Muscle of arm (tissue), 12 donors: ENCODE results near the gene ZSCAN21. TPM values are rescaled to one million over a fixed set of nuclear protein-coding genes. Genes with fewer than 3 reads are reported as not detected.

Source experiments
- DNase-seq: peaks from one replicate; pipeline ENCODE4 v3.0.0-alpha.2; 2013
- polyA plus RNA-seq, 12 donors: library from polyadenylated mRNA; unstranded; fragments of 120-200 nt; gene quantifications; one replicate each; pipeline ENCODE4 v1.2.1, GENCODE V29; 2013; ENCODE audit not compliant: insufficient read length in 12 of 12

The ZSCAN21 gene
- polyA plus RNA-seq, 12 donors = 13.2 to 17.9 (median 15.2) TPM; not detected in 1

GRCh38 chr7:100023526-100023925 is 26.0 kb upstream of the ZSCAN21 start:
- no peak for DNase-seq

DNA sequence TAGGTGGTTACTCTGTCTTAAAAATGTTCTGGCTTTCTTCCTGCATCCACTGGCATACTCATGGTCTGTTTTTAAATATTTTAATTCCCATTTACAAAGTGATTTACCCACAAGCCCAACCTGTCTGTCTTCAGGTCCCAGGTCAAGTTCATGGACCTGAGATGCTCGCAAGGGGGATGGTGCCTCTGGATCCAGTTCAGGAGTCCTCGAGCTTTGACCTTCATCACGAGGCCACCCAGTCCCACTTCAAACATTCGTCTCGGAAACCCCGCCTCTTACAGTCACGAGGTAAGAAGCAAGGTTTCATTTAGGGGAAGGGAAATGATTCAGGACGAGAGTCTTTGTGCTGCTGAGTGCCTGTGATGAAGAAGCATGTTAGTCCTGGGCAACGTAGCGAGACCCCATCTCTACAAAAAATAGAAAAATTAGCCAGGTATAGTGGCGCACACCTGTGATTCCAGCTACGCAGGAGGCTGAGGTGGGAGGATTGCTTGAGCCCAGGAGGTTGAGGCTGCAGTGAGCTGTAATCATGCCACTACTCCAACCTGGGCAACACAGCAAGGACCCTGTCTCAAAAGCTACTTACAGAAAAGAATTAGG is 25.5 kb upstream of the ZSCAN21 start:
- no peak for DNase-seq

- no peak for DNase-seq
Observed at GRCh38 chr7:100027197-100027596, 22.4 kb upstream of the ZSCAN21 start.

- DNase-seq = no peak
Observed at GRCh38 chr7:100029596-100029995, 20.0 kb upstream of the ZSCAN21 start.

DNA sequence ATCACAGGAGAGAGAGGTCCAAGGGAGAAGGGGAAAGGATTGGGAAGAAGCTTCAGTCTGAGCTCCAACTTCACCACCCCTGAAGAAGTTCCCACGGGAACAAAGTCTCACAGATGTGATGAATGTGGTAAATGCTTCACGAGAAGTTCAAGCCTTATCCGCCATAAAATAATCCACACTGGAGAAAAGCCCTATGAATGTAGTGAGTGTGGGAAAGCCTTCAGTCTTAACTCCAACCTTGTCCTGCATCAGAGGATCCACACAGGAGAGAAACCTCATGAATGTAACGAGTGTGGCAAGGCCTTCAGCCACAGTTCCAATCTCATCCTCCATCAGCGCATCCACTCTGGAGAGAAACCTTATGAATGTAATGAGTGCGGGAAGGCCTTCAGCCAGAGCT is 16.0 kb upstream of the ZSCAN21 start:
- no peak for DNase-seq

DNA sequence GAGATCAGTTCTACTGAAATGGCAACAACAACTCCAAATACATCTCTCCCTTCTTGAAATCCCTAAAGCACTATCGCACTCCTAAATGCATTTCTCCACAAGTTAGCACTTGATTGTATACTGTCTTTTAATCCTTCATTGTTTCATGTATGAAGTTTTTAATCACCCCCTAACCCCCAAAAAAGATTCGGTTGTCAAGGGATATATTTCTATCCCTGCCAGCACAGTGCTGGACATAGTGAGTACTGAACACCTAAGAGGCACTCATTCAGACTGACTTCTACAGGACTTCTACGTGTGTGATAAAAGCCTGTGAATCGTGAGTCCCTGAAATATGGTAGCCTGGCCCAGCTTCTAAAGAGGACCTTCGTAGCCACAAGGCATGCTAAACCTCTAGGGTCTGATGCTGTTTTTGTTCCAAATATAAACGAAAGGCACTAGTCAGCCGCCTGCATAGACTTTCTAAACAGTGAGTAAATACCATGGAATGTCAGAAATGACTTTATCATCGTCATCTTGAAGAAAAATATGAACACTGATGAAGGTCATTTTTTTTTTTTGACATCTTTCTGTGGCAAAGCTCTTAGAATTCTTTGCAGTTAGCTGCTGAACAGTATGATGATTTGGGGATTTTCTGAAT is 14.6 kb upstream of the ZSCAN21 start:
- DNase-seq = no peak

GRCh38 chr7:100035876-100036275 is 13.7 kb upstream of the ZSCAN21 start:
- DNase-seq = no peak

DNA sequence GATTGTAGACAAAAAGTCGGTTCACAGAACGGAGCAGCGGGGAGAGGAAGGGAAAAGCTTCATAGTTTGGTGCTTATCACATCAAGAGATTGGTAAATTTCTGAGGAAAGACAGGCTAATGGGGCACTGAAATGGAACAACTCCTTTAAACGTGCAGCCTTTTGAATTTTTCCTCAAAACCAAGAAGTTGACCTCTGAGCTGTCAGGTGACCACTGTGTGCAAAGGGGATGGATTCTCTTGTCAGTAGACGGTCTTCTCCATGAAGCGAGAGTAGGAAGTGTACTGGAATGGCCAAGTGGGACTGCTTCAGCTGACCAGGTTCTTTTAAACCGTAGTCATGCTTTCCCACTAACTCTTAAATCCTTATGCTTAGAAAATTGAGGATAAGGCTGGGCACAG is 11.2 kb upstream of the ZSCAN21 start:
- no peak for DNase-seq

DNA sequence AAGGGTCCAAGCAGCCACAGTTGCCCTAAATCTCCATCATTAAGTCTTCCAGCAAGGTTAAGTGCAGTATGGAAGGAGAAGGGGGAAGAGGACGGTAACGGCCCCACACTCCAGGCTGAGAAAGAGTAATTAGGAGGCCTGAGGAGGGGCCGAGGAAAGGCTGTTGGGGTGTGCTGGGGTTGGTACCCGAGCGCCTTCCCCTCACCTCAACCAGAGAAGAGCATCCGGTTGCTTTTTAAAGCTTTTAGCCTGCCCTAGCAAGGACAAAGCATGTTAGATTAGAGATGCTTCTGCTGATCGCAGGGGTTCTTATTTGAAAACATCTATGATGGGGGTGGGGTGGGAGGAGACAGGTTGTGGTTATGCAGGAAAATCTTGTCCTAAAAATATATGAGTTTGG is 9.0 kb upstream of the ZSCAN21 start:
- DNase-seq = no peak

DNA sequence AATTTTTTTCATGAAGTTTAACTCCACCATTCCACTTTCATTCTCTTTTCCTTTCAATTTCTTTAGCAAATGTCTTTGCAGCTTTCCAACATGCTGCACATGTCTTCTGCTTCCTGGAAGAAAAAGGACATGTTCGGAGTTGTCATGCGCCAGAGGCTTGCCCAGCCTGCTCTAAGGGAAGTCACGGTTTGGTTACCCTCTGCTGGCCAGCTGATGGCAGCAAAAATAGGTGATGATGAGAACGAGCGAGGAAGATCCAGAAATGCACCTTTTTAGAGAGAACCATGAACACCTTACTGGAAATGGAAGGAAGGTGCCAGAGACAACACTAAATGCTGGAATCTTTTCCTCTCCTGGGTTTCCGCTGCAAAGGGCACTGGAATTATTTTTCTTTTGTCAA is 4.9 kb upstream of the ZSCAN21 start:
- no peak for DNase-seq

DNA sequence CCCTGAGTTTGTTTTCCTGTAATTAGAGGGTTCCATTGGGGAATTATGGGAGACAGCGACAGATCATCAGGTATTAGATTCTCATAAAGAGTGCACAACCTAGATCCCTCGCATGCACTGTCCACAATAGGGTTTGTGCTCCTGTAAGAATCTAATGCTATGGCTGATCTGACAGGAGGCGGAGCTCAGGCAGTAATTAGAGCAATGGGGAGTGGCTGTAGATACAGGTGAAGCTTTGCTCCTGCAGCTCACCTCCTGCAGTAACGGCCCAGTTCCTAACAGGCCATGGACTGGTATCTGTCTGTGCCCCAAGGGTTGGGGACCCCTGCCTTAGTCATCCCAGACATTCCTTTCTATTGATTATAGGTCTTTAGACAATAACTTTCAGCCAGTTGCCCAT is 894 bp upstream of the ZSCAN21 start:
- no peak for DNase-seq

DNA sequence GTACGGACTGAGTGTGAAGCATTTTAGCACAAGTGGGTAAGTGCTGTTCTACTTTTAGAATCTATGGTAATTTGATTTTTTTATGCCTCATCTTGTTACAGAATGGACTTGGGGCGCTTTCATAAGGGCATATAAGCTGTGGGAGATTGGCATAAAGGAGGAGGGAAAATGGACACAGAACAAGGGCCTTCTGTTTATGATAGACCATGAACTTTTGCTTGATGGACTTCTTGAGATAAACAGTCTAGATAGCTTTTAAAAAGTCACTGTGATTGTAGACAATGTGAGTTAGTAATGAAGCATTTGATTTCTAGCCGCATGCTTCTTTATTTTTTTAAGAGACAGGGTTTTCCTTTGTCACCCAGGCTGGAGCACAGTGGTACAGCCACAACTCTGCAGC is 2.0 kb downstream of the ZSCAN21 start:
- no peak for DNase-seq

- DNase-seq = peak; percentile 48
Observed at GRCh38 chr7:100053215-100053614, 3.6 kb downstream of the ZSCAN21 start.

DNA sequence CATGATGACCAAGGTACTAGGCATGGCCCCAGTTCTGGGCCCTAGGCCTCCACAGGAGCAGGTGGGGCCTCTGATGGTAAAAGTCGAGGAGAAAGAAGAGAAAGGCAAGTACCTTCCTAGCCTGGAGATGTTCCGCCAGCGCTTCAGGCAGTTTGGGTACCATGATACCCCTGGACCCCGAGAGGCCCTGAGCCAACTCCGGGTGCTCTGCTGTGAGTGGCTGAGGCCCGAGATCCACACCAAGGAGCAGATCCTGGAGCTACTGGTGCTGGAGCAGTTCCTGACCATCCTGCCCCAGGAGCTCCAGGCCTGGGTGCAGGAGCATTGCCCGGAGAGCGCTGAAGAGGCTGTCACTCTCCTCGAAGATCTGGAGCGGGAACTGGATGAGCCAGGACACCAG is 7.4 kb downstream of the ZSCAN21 start:
- no peak for DNase-seq

DNA sequence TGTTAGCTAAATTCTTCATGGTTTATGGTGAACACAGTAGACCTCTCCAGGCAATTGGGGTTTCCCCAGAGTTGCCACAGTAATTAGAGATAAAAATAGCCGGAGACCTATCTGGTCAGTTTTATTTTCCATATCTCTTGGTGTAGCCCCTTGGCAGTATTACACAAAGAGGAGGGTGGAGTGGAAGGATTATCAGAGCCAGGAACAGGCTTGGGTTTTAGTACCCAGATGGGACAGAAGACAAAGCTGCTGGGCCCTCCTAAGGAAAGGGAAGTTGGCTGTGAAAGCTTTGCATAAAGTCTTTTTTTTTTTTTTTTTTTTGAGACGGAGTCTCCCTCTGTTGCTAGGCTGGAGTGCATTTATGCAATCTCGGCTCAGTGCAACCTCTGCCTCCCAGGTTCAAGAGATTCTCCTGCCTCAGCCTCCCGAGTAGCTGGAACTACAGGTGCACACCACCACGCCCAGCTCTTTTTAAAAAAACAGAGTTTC is 9.7 kb downstream of the ZSCAN21 start:
- no peak for DNase-seq

DNA sequence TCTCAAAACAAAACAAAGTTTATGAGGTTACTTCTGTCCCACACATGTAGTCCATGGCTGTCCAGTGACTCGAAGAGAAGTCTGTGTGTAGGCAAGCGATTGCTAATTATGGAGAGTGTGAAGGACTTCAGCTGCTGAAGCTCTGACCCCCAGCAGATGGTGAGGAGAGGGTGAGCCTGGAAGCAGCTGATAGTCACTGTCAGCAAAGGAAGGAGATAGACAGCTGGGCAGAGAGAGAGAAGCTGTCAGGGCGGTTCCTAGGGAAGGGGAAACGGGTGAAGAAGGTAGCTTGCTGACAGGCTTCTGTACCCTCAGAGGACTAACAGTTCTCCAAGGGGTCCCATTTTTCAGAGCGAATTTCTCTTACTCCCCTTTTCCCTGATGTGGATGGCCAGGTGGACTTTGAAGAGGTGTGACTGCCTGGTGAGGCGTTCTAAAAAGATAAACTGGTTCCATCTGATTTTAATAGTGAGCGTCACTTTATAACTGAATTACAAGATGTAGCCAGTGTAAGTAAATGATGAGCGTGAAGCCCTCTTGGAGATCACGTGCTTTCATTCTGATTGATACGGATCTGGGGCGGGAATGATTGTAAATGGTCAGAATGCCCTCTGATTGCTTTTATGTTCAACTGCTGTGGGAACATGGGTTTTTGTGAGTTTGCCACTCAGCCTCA is 12.1 kb downstream of the ZSCAN21 start:
- no peak for DNase-seq

DNA sequence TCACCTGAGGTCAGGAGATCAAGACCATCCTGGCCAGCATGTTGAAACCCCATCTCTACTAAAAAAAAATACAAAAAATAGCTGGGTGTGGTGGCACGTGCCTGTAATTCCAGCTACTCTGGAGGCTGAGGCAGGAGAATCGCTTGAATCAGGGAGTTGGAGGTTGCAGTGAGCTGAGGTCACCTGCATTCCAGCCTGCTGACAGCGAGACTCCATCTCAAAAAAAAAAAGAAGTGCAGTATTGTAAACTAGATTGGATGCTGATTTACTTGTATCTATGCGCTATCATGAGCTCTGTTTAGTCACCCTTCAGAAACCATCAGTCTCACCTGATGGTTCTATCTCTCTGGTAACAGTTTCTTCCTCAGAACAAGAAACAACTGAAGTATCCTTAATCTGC is 13.8 kb downstream of the ZSCAN21 start:
- no peak for DNase-seq

DNA sequence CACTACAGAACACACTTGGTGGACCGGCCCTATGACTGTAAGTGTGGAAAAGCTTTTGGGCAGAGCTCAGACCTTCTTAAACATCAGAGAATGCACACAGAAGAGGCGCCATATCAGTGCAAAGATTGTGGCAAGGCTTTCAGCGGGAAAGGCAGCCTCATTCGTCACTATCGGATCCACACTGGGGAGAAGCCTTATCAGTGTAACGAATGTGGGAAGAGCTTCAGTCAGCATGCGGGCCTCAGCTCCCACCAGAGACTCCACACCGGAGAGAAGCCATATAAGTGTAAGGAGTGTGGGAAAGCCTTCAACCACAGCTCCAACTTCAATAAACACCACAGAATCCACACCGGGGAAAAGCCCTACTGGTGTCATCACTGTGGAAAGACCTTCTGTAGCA is 14.6 kb downstream of the ZSCAN21 start:
- no peak for DNase-seq

- DNase-seq = no peak
Observed at GRCh38 chr7:100065452-100066186, 16.0 kb downstream of the ZSCAN21 start.

DNA sequence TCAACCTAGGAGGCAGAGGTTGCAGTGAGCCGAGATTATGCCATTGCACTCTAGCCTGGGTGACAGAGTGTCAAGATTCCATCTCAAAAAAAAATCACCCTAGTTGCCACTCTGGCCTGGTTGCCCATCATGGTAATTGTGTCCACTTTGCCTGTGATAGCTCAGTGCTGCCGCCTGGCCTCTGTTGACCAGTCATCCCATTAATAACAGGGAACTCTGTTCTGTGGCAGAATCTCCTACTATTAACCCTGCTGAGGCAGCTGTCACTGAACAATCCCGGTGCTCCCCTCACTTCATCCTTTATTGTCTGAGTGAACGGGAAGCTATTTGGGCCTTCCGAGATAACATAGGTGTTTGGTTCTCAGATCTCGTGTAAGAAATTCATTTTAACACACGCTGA is 17.4 kb downstream of the ZSCAN21 start:
- no peak for DNase-seq

DNA sequence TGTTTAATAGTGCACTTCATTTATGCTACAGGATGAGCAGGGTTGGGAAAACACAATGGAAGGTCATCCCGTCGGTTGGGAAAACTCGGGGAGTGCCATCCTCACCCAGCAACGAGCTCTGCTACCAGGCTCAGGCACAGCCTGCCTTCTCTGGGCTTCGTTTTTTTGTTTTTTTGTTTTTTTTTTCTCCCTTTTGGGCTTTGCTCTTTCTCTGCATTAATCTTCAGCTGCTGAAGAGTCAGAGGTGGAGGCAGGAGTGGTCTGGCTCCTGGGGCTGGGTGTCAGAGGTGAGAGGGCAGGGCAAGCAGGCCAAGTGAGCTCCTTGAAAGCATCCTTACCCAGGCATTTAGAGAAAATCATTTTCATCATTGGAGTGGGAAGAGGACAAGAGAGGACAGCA is 20.4 kb downstream of the ZSCAN21 start:
- no peak for DNase-seq

GRCh38 chr7:100071018-100071723 is 21.6 kb downstream of the ZSCAN21 start:
- DNase-seq = no peak
